GM10847 (cell line): ENCODE data around the gene DLGAP1.

Experiments used
- POLR2A ChIP-seq: IDR thresholded peaks from 2 replicates; pipeline ENCODE4 v1.6.1; 2011; ENCODE audit not compliant: insufficient read length; ENCODE audit errors: extremely low read depth

Gene DLGAP1

DNA sequence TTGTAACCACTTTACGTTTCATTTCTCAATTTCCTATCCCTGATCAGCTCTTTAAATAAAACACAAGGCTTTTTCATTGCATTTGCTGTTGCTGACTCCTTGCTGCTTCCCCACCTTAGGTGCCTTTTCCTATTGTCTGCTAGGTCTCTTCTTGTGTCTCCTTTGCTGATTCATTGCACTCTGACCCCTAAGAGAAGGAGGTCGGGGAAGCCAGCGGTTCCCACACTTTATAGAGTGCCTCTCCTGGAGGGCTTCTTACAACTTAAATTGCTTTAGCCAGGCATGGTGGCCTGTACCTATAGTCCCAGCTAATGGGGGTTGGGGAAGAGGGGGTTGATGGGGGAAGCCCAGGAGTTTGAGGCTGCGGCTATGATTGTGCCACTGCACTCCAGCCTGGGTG lies 495.0 kb downstream of the DLGAP1 start:
- TF ChIP-seq POLR2A = no peak

DNA sequence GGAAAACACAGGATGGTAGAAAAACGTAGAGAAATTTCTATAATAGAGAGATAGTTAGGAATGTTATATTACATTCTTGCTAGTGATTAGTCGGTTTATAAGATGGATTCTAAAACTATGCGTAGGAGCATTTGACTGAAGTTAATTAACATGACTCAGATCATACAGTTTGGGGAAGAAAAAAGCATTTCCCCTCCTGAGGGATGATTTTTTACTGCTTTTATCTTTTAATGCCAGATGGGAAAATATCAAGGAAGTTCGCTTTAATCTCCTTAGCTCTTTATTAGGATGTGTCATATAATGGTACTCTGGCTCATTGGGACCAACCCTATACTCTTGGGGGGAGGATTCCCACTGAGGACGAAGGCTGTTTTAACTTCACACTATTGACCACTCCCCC lies 503.1 kb downstream of the DLGAP1 start:
- no peak for TF ChIP-seq POLR2A

DNA sequence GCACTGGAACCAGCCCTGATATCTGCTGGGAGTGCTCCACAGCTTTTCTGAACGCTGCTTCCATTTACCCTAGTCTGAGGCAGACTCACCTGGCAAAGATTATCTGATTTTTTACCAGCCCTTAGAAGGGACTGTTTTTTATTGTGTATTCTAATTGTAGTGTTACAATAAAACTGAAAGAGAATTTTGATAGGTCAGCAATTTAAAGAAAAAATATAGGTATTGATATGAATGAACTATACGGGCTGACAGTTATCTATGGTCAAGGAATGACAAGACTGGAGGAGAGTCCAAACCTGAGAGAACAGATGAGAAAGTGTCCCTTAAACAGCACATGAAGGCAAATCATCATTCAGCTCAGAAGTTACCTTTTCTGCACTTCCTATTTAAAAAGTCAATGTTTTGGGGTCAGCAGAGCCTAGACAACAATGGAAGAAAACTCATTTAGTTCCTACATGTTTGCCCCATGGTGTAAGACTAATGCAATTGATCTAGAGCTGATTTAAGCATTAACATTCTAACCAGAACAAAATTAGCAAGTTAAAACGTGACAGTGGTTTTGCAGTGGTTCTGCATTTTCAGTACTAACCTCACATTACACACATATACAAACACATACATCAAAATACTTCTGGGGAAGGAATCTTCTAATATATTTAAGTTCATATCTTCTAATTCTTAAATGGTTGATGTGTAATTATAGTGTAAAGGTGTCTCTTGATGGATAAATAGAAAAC lies 504.3 kb downstream of the DLGAP1 start:
- no peak for TF ChIP-seq POLR2A

DNA sequence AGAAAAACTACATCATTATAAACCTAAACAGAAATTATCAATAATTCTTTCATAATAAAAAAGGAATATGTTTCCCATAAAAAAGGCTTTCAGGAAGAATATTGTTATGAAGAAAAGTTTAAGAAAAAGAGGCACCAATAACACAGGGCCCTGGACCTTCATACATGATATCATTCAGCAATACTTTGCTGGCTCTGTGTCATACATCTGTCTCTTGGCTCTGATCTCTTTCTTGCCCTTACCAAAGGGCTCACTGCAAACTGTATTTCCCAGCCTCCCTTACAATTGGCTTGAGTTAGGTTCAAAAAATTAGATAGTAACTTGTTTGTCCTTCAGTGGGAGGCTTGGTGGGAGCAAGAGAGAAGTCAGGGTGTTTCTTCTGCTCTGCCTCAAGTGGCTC lies 506.1 kb downstream of the DLGAP1 start:
- no peak for TF ChIP-seq POLR2A

DNA sequence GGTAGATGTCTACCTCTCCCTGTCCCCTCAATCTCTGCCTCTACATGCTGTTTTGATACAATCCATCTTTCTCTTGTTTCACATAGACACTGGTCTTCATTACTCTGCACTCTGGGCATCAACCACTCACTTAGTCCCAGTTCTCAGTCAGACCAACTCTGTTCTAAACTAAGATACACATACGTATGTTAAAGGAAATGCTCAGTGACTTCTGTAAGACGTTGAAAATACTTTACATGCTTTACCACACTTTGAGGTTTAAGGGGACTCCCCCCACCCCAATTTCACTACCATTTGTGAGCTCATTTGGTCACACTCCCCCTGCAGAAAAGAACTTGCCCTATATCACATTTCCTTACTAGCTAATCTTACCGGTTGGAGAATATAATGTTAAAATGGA lies 507.7 kb downstream of the DLGAP1 start:
- no peak for TF ChIP-seq POLR2A

DNA sequence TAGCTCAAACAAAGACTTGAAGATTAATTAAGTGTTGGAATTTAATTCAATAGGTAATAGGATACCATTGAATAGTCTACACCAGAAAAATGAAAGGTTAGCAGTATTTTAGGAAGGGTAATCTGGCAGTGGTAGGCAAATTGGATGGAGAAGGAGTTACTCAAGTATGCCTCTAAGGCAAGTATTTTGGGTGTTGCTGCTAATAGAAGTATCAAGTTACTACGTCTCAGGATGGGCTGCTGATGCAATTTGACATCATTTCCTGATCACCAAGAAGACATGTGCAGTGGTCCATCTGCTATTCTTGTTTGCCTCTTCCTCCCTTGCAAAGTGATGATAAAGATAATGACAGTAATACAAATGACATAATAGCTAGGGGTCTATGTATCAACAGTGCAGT lies 519.8 kb downstream of the DLGAP1 start:
- no peak for TF ChIP-seq POLR2A

DNA sequence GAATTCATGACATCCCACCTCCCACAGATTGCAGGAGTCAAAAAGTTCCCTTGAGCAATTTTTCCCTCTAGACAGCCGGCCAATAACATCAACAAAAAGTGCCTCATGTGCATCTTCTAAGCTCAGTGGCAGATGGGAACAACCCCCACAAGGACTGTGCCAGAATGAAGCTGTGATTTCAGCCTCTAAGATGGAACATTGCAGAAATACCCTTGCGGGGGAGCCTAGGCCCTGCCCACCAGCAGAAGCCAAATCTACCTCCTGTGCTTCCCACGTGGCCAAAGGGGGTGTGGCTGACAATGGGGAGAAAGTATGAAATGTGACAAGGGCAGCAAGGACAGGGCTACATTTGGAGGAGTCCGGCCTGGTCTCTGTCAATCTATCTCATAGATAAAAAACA lies 522.8 kb downstream of the DLGAP1 start:
- no peak for TF ChIP-seq POLR2A

DNA sequence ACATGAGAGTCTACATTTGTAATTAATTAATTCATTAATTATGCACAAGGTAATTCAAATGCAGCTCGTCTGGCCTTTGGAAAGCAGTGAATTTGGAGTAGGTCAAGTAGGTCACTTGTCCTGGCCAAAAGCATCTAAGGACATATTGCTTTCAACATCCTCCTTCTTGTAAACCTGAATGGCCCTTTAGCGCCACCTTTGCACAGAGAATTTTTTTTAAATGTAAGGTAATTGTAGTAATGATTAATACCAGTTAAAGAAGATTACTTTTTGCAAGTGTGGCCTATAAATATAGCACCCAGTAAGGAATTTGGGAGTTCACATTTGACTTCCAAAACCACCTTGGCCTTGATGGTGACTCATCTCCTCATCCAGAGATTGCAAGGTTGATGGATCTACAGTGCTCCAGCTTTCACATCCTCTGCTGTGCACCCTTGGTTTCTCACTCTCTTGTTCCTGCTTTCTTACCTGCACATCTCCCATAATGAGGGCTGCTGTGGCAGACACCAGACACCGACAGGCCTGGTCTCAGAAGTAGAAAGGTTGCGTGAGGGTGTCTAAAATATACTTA lies 523.5 kb downstream of the DLGAP1 start:
- no peak for TF ChIP-seq POLR2A

DNA sequence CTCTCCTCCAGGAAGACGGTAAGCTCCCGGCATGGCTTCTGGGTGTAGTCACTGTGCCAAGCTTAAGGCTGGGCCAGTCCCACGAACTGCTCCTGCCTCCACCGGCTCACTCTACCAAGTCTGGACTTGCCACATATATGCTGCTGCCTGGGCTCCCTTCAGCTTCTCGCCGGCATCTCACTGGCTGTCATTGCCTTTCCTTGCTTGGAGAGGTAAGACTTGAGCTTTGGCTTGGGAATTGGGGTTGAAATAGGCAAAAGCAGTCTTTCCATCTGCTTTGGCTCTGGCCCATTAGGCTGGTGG lies 524.1 kb downstream of the DLGAP1 start:
- no peak for TF ChIP-seq POLR2A

DNA sequence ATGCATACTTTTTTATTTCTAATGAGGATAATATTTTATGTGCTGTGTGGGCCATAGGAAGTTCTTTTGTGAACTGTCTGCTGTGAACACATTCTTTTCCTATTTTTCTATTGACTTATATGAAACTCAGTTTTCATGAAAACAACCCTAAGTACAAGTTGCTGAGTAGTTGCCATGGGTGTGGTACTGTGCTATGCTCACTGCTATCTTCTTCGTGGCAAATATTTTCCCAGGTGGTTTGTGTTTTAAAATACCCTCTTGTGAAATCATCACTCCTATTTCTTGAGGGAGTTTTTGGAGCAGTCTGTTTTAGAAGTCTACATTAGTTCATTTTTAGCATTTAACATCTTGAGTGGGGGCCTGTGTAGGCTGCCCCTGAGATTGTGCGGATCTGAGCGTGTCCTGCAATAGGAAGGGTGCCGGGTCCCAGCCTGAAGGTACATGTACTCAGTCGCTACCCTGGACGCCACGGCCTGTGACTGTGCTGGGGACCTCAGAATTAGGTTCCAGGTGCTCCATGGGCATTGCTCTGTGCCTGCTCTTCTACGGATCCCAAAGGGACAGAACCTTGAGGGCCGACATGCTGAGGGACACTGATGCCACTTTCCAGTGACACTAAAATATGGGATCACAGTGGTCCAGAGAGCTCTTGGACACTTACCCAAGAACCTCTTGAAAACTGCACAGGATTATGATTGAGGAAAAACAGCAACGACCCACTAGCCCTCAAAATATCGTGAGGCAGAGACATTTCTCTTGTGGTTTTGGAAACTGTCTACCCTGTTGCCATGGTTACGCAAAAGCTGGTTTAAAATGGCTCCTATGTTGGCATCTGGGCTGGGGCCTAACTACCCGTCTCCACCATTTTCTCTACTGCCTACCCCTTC lies 524.7 kb downstream of the DLGAP1 start:
- TF ChIP-seq POLR2A = no peak

DNA sequence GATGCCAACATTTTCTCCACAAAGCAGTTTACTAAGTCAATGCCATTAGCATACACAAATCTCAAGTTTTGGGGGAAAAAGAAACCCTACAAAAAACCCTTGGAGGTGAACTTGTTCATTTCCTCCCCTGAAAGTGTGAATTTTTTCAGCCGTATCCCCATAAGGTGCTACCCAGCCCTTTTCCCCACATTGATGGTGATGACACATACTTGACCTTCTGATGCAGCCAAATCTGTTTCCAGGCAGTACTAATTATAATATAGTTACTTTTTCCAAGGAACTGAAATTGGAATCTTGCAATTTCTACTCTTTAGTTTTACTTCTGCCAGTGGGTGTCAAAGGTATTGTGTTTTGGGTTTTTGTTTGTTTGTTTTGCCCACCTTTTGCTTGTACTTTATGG lies 530.7 kb downstream of the DLGAP1 start:
- no peak for TF ChIP-seq POLR2A

DNA sequence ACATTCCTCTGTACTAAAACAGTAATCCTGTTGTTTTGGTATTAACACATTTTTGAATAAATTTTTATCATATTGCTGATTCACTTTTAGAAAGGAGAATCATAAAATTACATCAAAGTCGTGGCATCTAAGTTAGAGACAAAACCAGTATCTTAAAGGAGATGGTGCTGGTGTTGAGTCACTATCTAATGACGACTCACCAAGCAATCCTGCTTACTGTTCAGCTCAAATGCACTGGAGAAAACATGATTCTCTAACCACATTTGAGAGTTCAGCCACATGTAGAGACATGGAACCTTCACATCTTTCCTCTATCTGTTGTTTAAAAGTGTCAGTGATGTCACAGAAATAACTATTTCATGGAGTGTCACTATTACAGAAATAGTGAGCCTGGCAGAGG lies 531.4 kb downstream of the DLGAP1 start:
- no peak for TF ChIP-seq POLR2A

DNA sequence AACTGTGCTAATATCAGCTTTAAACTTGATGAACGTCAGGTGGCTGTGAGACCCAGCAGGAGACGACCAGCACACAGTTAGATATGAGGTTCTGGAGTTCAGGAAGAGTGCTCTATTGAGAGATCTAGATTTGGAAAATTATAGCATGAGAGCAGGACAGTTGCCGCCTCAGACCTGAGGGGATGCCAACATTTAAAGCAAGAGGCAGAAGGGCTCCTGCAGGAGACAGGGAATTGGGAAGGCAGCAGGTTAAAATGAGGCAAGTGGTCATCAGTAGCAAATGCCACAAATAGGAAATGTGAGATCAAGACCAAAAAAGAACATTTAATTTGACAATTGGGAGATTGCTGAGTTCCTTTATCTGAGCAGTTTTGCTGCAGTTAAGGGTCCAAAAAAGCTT lies 533.3 kb downstream of the DLGAP1 start:
- no peak for TF ChIP-seq POLR2A

DNA sequence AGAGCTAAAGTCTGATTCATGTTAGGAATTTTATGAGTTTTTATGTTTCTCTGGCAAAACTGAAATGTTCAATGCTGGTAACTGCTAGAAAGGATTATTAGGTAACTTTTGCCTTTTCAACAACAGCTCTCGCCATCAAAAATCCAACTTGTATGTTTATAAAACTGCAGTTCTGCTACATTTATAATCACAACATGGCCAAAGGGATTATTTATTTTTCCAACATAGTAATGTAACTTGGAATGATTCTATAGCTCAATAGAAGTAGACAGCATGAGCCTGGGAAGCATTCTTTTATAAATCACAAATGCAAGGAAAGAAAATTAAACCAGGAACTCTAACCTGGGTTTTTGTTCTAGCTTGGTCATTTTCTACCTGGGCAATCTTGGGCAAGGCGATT lies 534.3 kb downstream of the DLGAP1 start:
- no peak for TF ChIP-seq POLR2A

DNA sequence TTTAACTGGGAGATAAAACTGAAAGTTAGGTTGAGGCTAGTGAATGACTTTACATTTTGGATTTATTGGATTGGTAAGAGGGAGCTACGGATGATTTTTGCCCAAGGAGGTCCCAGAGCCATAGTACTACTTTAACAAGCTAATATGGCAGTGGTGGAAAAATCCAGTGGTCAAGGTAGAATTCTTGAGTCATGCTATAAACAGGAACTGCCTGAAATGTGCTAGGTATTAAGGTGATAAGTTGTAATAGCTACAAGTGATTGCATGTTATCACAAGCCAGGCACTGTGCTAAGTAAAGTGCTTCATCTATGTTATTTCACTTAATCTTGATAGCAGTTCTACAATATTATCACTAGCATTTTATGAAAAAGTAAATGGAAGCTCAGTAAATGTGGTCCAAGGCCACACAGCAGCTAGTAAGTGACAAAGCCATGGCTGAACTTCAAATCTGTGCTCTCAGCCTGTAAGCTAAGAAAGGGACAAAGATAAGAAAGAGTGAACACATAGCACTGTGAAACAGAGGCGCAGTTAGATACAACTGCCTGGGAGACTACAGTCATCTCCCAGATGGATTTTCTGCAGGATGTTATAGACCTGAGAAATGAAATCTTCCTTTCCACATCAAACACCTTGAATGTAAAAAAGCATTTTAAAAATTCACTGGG lies 535.6 kb downstream of the DLGAP1 start:
- TF ChIP-seq POLR2A = no peak

DNA sequence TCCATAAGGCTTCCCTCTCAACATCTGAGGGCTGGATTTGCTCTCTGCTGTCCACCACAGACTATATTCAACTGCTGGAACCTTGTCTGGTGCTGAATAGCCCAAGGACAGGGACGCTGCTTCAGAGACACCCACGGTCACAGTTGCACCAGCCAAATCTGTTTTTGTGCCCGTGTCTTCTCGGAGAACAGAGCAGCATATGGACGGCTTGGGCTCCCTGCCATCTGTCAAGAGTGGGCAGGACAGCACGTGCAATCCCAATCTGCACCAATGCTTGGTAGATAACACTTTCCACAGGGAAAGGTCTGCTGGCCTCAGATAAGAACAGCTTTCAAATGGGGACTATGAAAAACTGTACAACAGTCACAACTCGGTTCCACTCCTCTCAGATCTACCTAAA lies 539.0 kb downstream of the DLGAP1 start:
- no peak for TF ChIP-seq POLR2A
